Effector memory CD4-positive, alpha-beta T cell (primary cell): ENCODE data around the gene HRH4.

ENCODE experiments used
- DNase-seq, 3 donors: peaks; one replicate each; pipeline ENCODE4 v3.0.0-alpha.2; 2020
- H3K27ac ChIP-seq: 2 replicates; pipeline ENCODE4 v1.7.0; 2013; ENCODE audit warnings: mild to moderate bottlenecking, low read length, moderate library complexity; ENCODE audit not compliant: insufficient read depth, poor library complexity, severe bottlenecking
- H3K27me3 ChIP-seq: replicated peaks from 2 replicates; pipeline ENCODE4 v1.7.0; 2013; ENCODE audit warnings: mild to moderate bottlenecking, low read length; ENCODE audit not compliant: insufficient read depth, control insufficient read depth, poor library complexity, severe bottlenecking
- H3K36me3 ChIP-seq: 2 replicates; pipeline ENCODE4 v1.7.0; 2013; ENCODE audit warnings: mild to moderate bottlenecking, low read length, moderate library complexity; ENCODE audit not compliant: control insufficient read depth, insufficient read depth
- H3K4me1 ChIP-seq: 2 replicates; pipeline ENCODE4 v1.7.0; 2013; ENCODE audit warnings: low read length, mild to moderate bottlenecking; ENCODE audit not compliant: control insufficient read depth, insufficient read depth, poor library complexity, severe bottlenecking
- H3K4me3 ChIP-seq: 2 replicates; pipeline ENCODE4 v1.7.0; 2013; ENCODE audit warnings: low read length, low read depth, mild to moderate bottlenecking; ENCODE audit not compliant: insufficient read depth, poor library complexity, severe bottlenecking
- H3K9me3 ChIP-seq: 2 replicates; pipeline ENCODE4 v1.7.0; 2013; ENCODE audit warnings: mild to moderate bottlenecking, low read length, moderate library complexity; ENCODE audit not compliant: control insufficient read depth

Gene HRH4

DNA sequence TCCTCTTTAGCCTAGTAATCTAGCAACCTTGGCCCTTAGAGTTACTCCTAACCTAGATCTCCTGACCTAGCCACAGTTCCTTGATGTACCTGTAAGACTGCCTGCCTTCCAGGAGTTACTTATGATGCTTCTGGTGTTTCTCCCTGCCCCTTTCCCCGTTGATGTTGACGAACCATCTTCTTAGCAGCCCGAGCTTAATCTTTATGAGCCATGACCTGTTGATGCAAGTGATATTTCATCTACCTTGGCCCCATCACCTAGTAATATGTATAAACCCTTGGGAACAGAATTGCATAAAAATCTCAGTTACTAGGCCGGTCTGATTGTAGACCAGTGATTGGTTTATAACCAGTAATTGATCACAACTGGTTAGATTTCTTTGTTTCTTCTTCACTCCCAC, 31.2 kb upstream of the HRH4 start:
- H3K9me3 ChIP-seq: no peaks in the 10 kb centered on the region
- H3K27ac ChIP-seq: no peak overlapping the region
- no peak for DNase-seq
- no peaks in the 10 kb centered on the region for H3K4me1 ChIP-seq
- no peaks in the 10 kb centered on the region for H3K36me3 ChIP-seq
- no peak overlapping the region for H3K4me3 ChIP-seq
- H3K27me3 ChIP-seq: no peaks in the 10 kb centered on the region

- H3K4me3 ChIP-seq: no peak overlapping the region
- no peaks in the 10 kb centered on the region for H3K27me3 ChIP-seq
- H3K36me3 ChIP-seq: no peaks in the 10 kb centered on the region
- H3K9me3 ChIP-seq: no peaks in the 10 kb centered on the region
- H3K27ac ChIP-seq: no peak overlapping the region
- H3K4me1 ChIP-seq: no peaks in the 10 kb centered on the region
- no peak for DNase-seq
Measured at GRCh38 chr18:24432618-24433017, 27.8 kb upstream of the HRH4 start.

DNA sequence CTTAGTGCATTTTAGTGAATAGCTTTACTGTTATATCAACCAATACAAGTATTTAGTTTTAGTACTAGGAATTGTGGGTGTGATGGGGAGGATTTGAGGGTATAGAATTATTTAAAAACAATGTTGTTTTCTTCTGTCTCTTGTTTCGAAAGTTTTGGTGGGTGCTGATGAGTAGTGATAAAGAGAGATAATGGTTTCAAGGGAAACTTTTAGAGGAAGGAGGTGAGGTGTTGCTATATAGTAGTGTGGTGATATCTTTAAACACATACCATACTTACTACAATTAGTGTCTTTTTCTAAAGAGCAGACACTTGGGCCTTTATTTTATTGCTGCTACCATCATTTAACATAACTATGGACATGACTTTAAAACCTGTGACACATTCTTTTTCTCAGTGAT, 23.5 kb upstream of the HRH4 start:
- Histone ChIP-seq H3K4me1 (no peaks in the 10 kb centered on the region), H3K4me3 (no peak overlapping the region), H3K36me3 (peaks cover 16% of the 10 kb centered on the region), H3K27me3 (no peaks in the 10 kb centered on the region), H3K9me3 (no peaks in the 10 kb centered on the region), H3K27ac (no peak overlapping the region)
- no peak for DNase-seq

DNA sequence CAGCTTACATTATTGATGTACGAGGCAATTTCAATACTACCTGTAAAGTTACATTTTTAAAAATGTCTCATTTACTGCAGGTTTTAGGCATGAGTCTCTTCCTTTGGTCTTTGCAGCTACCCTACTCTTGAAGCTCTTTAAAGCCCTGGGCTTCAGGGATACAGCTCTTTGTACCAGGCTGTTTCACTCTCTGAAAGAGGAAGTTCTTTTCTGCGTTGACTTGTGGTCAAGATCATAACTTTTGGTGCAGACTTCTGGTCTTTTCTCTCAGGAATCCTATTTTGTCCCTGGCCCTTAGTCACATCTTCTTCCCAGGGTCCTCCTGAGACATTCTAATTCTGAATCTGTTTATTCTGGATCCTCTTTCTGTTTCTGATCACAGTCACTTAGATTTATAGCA, 16.6 kb upstream of the HRH4 start:
- H3K36me3 ChIP-seq: peaks cover 28% of the 10 kb centered on the region

DNA sequence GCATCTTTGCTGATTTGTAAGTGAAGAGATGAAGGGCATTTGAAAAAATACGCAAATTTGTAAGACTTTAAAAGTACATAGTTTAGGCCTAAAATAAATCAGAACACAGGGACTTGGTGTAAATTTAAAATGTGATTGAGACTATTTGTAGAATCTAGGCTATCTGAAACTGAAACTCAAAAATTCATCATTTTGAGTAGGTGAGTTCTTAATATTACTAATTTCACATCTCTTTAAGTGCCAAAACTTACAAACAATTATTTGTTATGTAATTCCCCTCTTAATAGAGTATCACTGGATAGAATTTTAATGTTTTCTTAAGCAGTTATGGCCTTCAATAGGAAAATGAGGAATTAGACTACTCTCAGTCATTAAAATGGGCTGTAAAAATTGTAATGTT, 14.0 kb upstream of the HRH4 start:
- Histone ChIP-seq H3K4me3 (no peak overlapping the region), H3K9me3 (no peaks in the 10 kb centered on the region), H3K36me3 (peaks cover 23% of the 10 kb centered on the region), H3K27me3 (no peaks in the 10 kb centered on the region), H3K27ac (no peak overlapping the region), H3K4me1 (no peaks in the 10 kb centered on the region)
- DNase-seq: no peak

More for the DNA sequence above, 16.6 kb upstream of the HRH4 start:
- Histone ChIP-seq H3K4me1 (no peaks in the 10 kb centered on the region), H3K4me3 (no peak overlapping the region), H3K9me3 (no peaks in the 10 kb centered on the region), H3K27me3 (no peaks in the 10 kb centered on the region), H3K27ac (no peak overlapping the region)
- no peak for DNase-seq

DNA sequence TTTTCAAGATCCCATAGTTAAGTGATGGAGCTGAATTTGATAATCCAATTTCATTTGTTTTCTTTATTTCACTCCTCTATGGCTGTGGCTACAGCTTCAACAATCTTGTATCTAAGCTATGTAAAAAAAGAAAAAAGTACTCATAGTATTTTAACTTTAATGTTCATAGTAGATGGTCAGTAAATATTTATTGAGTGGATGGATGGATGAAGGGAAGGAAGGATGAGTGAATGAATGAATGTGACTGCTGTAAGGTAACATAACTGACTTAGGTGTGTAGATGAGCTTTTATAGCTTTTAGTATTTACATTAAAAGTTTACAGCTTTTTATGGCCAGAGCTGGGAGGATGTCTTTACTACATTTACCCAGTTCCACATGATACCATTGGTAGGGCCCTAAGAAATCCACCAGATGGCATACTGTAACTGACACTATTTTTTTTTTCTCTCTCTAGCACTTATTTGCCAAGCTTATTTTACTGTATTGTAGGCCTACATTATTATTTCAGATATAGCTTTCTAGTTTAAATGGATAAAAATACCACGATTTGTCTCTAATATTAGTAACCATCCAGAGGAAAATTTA, 13.4 kb upstream of the HRH4 start:
- H3K9me3 ChIP-seq: no peaks in the 10 kb centered on the region
- H3K27me3 ChIP-seq: no peaks in the 10 kb centered on the region
- no peaks in the 10 kb centered on the region for H3K4me1 ChIP-seq
- no peak overlapping the region for H3K4me3 ChIP-seq
- H3K36me3 ChIP-seq: peaks cover 21% of the 10 kb centered on the region
- H3K27ac ChIP-seq: no peak overlapping the region
- DNase-seq: no peak

DNA sequence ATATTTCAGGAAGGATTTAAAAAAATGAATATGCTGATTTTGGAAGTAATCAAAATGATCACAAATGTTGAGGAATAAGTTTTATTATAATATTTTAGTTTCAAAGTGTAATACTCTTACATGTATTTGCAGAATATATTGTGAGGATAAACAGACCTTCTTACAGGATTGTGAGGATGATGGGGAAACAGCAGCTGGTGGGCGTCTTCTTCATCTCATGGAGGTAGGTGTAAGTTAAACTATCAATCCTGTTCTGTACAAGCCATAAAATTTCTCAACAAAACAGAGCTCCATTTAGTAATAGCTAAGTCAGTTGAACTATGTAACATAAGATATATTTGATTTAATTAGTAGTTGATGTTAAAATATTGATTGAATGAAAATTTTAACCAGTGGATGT, 12.5 kb upstream of the HRH4 start:
- H3K36me3 ChIP-seq: peaks cover 21% of the 10 kb centered on the region
- no peak overlapping the region for H3K4me3 ChIP-seq
- DNase-seq: no peak
- no peaks in the 10 kb centered on the region for H3K9me3 ChIP-seq
- no peaks in the 10 kb centered on the region for H3K27me3 ChIP-seq
- no peak overlapping the region for H3K27ac ChIP-seq
- no peaks in the 10 kb centered on the region for H3K4me1 ChIP-seq

- Histone ChIP-seq H3K27ac (no peak overlapping the region), H3K9me3 (no peaks in the 10 kb centered on the region), H3K27me3 (no peaks in the 10 kb centered on the region), H3K36me3 (no peaks in the 10 kb centered on the region), H3K4me1 (no peaks in the 10 kb centered on the region), H3K4me3 (no peak overlapping the region)
- no peak for DNase-seq
Measured at GRCh38 chr18:24456549-24456948, 3.9 kb upstream of the HRH4 start.

GRCh38 chr18:24459772-24460171, 665 bp upstream of the HRH4 start:
- H3K4me3 ChIP-seq: no peak overlapping the region
- H3K27ac ChIP-seq: no peak overlapping the region
- H3K4me1 ChIP-seq: no peaks in the 10 kb centered on the region
- no peak for DNase-seq
- no peaks in the 10 kb centered on the region for H3K27me3 ChIP-seq
- no peaks in the 10 kb centered on the region for H3K9me3 ChIP-seq
- no peaks in the 10 kb centered on the region for H3K36me3 ChIP-seq

DNA sequence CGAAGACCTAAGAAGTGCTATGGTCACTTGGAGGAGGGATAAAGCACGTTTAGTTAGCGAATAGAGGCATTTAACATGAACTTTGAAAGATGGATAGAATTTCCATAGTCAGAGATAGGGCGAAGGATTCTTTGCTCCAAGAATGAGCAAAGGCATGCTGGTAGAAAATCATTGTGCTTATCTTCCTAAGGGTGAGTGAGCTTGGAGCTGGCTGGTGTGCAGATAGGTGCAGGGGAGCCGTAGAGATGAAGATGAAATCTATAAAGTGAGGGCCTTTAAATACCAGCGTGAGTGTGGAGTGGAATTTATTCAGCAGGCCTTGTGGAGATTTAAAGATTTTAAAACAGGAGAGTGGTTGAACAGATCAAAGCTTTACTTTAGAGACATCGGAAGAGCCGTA, 1.6 kb downstream of the HRH4 start:
- no peaks in the 10 kb centered on the region for H3K27me3 ChIP-seq
- H3K36me3 ChIP-seq: no peaks in the 10 kb centered on the region
- no peaks in the 10 kb centered on the region for H3K4me1 ChIP-seq
- no peaks in the 10 kb centered on the region for H3K9me3 ChIP-seq
- no peak overlapping the region for H3K27ac ChIP-seq
- H3K4me3 ChIP-seq: no peak overlapping the region
- DNase-seq: no peak
